Measurements from ENCODE around the gene FPR2. TPM values are rescaled to one million over a fixed set of nuclear protein-coding genes. Genes with fewer than 3 reads are reported as not detected.
A peak's percentile ranks its signal among the peaks of the same experiment; 100 is the strongest.
"Not testable (repeated sequence)": the region's sequence is repeated elsewhere in the genome, so short reads cannot be mapped to it uniquely, and the experiment has no call there.

Gene FPR2
- total RNA-seq, 1 donor from 2014 or later, result 4.0 TPM

DNA sequence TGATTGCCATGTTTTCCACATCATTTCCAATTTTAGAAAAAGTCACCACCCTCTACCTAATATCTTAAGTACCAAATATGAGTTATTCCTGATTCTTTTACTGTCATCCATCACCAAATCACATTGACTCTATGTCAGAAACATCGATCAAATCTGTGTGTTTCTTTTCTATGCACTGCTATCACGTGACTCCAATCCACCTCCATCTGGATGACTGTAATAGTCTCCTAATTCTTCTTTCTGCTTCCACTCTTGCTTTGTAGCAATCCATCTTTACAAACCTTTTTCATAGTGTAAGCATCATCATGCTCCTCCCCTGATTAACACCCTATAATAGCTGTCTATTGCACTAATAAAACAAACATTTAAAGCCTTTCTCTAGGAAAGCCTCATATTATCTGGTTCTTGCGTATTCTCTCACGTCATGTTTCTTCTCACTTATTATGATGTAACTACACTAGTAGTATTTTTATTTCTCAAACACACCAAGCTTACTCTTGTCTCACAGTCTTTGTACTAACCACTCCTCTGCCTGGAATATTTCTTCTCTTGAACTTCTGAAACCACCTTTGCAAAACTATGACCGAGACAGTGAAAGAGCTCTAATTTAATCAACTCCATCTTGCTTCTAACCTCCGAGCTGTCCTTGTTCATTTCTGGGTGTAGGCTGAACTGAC, 23.3 kb downstream of the FPR2 start:
- DNase-seq, result no peak

GRCh38 chr19:51784922-51785690, 24.1 kb downstream of the FPR2 start:
- no peak for DNase-seq

DNA sequence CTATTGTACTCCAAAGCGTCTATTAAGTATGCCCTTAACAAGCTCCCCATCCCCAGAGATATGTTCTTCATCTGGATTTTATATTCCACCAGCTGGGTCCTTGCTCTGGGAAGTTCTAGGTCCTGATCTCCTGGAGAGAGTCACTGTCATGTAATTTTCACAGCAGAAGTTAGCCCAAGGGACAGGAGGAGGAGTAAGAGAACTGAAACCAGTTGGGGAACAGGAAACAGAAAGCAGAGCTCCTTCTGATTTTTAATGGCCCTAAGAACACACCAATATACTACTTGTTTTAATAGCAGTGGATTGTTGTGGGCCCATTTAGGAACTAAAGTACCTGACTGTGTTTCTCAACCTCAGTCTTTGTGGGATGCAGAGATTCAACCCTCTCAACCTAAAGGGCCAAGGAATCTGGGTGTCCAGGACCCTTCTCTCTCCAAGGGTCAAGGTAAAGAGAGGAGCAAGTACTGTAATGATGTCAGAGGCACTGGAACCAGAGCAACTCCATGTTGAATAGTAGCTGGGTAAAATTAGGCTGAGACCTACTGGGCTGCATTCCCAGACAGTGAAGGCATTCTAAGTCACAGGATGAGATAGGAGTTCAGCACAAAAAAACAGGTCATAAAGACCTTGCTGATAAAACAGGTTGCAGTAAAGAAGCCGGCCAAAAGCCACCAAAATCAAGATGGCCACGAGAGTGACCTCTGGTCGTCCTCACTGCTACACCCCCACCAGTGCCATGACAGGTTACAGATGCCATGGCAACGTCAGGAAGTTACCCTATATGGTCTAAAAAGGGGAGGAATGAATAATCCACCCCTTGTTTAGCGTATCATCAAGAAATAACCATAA, 25.9 kb downstream of the FPR2 start:
- DNase-seq, result no peak

GRCh38 chr19:51788029-51788428, 27.0 kb downstream of the FPR2 start:
- no peak for DNase-seq

DNA sequence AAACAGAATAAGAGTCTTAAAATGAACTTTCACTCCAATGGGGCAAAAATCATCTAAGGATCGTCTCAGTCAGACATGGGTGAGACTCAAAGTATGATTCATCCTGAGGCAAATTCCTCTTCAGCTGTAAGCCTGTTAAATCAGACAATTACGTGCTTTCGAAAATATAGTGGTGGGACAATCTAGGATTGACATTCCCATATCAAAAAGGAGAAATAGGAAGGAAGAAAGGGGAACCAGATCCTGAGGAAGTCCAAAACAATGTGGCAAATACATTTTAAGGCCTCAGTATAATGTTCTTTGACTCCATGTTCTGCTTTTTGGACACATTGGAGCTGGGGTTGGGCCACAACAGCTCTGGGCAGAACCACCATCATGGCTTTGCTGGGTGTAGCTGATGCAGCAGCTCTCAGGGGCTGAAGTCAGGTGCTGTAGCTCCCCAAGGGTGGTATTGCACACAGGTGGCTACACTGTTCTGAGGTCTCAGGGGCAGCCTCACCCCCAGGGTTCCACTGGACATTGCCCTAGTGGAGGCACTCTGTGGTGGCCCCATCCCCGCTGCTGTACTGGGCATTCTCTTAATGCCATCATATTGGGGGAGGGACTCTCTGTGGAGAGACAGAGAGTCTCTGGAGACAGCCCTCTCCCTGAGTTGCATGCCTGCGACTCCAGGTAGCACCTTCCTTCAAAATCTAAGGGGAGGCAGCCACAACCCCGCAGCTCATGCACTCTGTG, 28.2 kb downstream of the FPR2 start:
- DNase-seq, result no peak

- no peak for DNase-seq
Measured at GRCh38 chr19:51792932-51793331, 32.0 kb downstream of the FPR2 start.

GRCh38 chr19:51793994-51794393, 33.0 kb downstream of the FPR2 start:
- no peak for DNase-seq

DNA sequence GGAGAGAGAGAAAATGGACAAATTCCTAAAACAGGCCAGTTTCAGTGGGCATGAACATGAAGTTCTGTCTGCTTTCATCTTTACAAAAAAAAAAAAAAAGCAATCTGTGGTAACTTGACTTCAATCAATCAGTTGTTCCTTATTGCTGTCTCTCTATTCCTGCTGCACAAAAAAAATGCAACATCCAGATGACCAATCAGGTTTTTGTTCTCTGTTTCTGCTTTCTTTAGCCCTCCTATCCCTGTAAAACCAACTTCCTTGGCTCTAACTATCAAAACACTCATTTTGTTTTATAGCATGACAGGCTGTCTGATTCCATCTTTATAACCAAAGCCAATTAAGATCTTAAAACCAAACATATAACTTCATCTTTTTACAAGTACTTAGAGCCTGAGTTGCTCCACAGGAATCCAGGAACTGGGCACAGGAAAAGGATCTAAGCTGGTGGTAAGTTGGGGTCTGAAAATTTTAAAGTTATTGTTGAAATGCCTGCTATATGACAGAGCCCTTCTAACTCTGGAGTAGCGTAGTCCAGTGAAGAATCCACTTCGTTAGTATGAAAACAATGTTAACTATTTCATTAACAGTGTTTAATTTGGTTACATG, 34.0 kb downstream of the FPR2 start, which contains the start of gene FPR3:
Gene FPR3 (plus strand): TSS at position 273 of the 606 bp plus-strand sequence. CDS start 28,592 bp downstream, outside the sequence.
- DNase-seq, result no peak

- DNase-seq, result no peak
Measured at GRCh38 chr19:51796195-51796679, 35.3 kb downstream of the FPR2 start.

- DNase-seq, result no peak
Measured at GRCh38 chr19:51797480-51797879, 36.5 kb downstream of the FPR2 start.

GRCh38 chr19:51798062-51798461, 37.1 kb downstream of the FPR2 start:
- DNase-seq, result no peak

- peak; percentile 84 for DNase-seq
Measured at GRCh38 chr19:51799034-51799773, 38.2 kb downstream of the FPR2 start.

DNA sequence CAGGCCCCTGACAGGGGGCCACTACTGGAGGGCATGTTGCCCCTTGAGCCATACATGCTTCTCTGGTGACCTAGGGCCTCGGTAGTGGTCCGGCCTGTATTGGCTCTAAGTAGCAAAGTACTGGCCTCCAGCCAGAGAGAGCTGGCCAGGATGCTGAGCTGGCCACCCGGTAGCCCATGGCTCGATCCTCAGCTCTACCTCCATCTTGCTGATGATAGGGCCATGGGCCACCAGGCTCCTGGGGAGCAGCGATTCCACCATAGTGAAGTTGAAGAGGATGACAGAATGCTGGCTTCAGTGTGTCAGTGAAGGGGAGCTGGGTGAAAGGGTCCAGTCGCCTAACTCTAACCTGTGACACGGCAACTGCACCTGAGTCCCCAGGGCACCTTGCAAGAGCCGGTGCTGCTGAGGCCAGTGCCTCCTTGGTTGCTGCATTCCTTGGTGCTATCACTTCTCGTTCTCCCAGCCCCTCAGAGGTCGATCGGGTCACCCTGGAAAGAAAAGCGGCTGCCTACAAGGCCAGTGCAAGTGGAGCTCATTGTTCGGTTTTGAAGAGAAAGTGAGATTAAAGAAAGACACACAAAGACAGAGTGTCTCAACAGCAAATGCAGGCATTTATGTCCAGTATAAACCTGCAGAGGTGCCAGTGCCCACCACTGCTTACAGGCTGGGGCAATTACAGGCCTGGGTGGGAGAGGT, 38.9 kb downstream of the FPR2 start:
- DNase-seq, result no peak

GRCh38 chr19:51800473-51801244, 39.7 kb downstream of the FPR2 start:
- DNase-seq, result no peak

GRCh38 chr19:51802775-51803174, 41.8 kb downstream of the FPR2 start:
- DNase-seq, result no peak

DNA sequence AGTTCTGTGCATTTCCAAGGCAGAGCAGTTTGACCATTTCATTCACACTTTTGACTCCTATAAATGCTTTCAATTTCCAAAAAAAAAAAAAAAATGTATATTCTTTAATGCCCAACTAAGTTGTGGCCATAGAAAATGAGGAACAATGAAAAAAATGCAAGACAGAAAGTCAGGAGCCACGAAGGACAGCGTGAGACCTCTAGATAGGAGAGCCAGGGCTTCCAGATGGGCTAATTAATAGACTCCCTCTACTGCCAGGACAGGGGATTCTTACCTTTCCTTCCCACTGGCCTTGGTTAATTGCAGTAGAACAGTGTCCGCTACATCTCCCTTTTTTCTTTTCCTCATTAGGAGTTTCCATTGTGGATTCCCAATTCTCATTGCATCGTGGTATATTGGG, 42.5 kb downstream of the FPR2 start:
- no peak for DNase-seq

DNA sequence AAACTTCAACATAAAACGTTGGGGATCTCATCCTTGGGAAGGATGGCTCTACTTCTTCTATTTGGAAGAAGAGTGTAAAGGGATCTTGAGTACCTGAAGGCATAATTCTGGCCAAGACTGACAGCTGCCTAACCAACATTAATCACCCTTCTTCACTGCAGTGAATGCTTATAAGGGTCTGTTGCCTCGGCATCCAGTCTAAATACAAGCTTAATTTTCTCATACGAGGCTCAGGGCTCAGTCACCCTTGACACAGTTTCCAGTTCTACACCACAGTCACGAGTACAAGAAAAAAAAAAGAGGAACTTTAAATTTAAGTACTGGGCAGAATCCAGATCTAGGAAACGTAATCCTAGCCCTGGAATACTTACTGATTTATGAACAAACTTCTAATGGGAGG, 43.0 kb downstream of the FPR2 start:
- no peak for DNase-seq

DNA sequence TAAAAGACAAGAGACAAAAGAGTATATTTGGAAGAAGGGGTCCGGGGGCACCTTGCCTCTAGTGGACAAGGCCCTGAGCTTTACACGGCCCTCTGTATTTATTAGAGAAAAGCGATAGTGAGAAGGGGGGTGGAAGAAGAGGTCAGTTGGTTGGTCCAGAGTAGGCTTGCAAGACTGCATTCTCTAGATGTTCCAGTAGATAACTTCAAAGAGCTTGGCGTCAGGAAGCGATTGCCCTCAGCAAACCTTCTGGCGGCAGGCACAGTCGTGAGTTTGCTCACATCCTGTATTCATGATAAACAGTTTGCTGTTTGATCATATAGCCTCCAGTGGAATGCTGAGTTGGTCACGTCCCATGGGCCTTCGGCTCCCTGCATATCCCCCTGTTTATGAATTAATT, 43.8 kb downstream of the FPR2 start:
- DNase-seq, result not testable (repeated sequence)

DNA sequence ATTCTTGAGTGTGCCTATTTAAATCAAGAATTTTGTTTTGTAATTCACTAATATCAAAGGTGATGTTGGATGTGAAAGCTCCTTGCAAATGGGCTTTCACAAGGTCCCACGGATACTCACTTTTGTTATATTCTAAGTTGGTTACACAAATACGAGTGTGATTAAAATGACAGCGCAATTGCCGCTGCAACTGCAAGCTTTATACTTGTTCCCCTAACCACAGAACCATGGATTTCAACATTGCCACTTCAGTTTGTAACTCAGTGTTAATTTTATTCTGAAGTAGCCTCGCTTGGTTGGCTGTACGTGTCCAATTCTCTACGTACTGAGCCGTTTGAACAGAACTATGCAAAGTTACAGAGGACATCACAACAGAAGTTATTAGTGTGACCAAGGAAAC, 44.4 kb downstream of the FPR2 start:
- DNase-seq, result not testable (repeated sequence)
